ENCODE results near the gene SEPTIN10.

DNA sequence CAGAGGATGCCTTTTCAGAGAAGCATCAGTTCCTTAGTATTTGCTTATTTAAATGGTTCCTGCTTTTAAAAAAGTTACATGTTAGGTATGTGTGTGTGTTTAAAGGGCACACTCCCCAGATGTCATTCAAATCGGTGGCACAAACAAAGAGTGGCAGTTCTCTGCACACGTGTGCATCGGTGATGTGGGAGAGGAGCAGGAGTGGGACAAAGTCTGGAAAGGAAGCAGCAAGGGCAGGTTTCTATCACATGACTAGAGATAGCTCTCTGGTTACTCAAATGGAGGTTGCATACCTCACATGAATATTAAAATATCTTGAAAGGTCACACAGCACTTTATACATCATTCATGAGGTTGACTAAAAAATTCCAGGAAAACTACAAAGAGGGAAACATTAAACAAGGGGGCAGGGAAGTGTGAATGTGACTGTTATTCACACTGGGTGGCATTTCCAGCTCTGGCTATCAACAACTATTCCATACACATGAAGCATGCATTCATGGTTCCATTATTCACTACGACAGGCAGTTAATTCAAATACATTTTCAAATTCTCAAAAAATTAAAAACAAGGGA, 64.7 kb downstream of the SEPTIN10 start:
- TF ChIP-seq EZH2 (IDR thresholded peaks at IDR 0.05; ENCODE audit: borderline replicate concordance, insufficient read depth, low read depth, low read length, poor library complexity, severe bottlenecking) (no peak), CTCF (IDR thresholded peaks at IDR 0.05) (no peak)
